Subcutaneous abdominal adipose tissue (tissue), 5 donors: ENCODE data around the gene MLH1.

Experiments
- H3K27ac ChIP-seq: one replicate; pipeline ENCODE4 v1.7.0; 2013; ENCODE audit warnings: low read depth, mild to moderate bottlenecking, inconsistent platforms, low read length, moderate library complexity
- H3K27me3 ChIP-seq, 5 donors: one replicate each; pipeline ENCODE4 v1.7.0; 2013; ENCODE audit warnings: low read length in 5 of 5, inconsistent platforms in 1 of 5; ENCODE audit not compliant: control insufficient read depth in 5 of 5, insufficient read depth in 4 of 5
- H3K36me3 ChIP-seq, 5 donors: one replicate each; pipeline ENCODE4 v1.7.0; 2013; ENCODE audit warnings: low read length in 5 of 5; ENCODE audit not compliant: control insufficient read depth in 5 of 5, insufficient read depth in 5 of 5
- H3K4me1 ChIP-seq, 5 donors: one replicate each; pipeline ENCODE4 v1.7.0; 2013; ENCODE audit warnings: low read length in 5 of 5, mild to moderate bottlenecking in 3 of 5, moderate library complexity in 1 of 5; ENCODE audit not compliant: control insufficient read depth in 5 of 5, insufficient read depth in 5 of 5
- H3K4me3 ChIP-seq, 5 donors: one replicate each; pipeline ENCODE4 v1.7.0; 2013; ENCODE audit warnings: low read length in 5 of 5, low read depth in 1 of 5
- H3K9ac ChIP-seq, 5 donors: one replicate each; pipeline ENCODE4 v1.7.0; 2013; ENCODE audit warnings: low read length in 5 of 5, mild to moderate bottlenecking in 4 of 5, moderate library complexity in 3 of 5
- H3K9me3 ChIP-seq, 5 donors: one replicate each; pipeline ENCODE4 v1.7.0; 2013; ENCODE audit warnings: low read length in 5 of 5; ENCODE audit not compliant: control insufficient read depth in 5 of 5
- donor health status: healthy.
- donor health status: healthy.
- donor health status: healthy.
- donor health status: healthy.
- donor health status: healthy.

The MLH1 gene

DNA sequence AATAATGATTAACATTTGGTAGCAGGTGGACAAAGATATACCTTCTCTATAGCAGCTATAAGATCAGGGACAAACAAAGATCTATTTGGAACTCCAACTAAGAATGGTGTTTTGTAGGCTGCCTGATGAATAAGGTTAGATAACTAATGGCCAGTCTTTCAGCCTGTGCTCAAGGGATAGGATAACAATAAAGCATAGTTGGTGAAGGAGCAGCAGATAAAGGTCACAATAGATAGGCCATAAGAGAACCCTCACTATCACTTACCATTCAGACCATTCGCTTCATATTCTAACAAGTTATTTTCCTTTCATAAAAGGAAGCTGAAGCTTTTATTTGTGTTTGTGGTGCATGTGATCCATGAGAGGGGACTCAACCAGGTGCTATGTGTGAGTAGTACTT, 20.2 kb upstream of the MLH1 start:
- Histone ChIP-seq H3K27me3 (no peaks in the 10 kb centered on the region), H3K27ac (no peak overlapping the region), H3K4me3 (no peak overlapping the region), H3K9ac (no peak overlapping the region), H3K4me1 (peaks cover 0 to 3% (median 0%) of the 10 kb centered on the region in 5 donors), H3K9me3 (no peaks in the 10 kb centered on the region), H3K36me3 (peaks cover 0 to 6% (median 5%) of the 10 kb centered on the region in 5 donors)

DNA sequence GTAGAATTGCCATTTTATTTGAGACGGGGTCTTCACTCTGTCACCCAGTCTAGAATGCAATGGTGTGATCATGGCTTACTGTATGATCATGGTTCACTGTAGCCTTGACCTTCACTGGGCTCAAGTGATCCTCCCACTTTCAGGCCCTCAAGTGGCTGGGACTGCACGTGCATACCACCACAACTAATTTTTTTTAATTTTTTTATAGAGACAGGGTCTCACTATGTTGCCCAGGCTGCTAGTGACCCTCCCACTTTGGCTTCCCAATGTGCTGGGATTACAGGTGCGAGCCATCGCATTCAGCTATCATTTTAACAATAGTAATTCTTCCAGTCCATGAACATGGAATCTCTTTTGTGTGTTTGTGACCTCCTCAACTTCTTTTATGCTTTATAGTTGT, 12.3 kb upstream of the MLH1 start:
- Histone ChIP-seq H3K36me3 (peaks cover 27 to 43% (median 40%) of the 10 kb centered on the region in 5 donors), H3K4me3 (no peak overlapping the region)

DNA sequence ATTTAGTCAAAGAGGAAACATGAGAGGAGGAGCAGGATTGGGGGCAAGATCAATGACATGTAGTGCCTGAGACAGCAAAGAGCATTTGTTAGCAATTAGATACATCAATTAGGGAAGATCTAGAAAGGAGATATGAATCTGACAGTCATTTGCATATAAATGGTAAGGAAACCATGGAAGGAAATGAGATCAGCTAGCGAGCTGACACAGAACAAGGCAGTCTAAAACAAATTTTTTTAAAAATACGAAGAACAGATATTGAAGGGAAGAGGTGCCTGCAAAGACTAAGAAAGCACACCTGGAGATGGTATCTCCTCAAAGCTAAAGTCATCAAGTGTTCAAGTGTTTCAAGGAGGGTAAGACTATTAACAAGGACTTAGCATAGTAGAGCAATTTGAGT, 5.0 kb upstream of the MLH1 start:
- Histone ChIP-seq H3K4me1 (peaks cover 2 to 48% (median 47%) of the 10 kb centered on the region in 5 donors), H3K9me3 (no peaks in the 10 kb centered on the region), H3K27me3 (no peaks in the 10 kb centered on the region), H3K4me3 (no peak overlapping the region), H3K27ac (no peak overlapping the region), H3K36me3 (peaks cover 33 to 47% (median 37%) of the 10 kb centered on the region in 5 donors), H3K9ac (no peak overlapping the region)

More for the DNA sequence above, 12.3 kb upstream of the MLH1 start:
- peaks cover 0 to 5% (median 0%) of the 10 kb centered on the region in 5 donors for H3K9me3 ChIP-seq
- H3K27me3 ChIP-seq = no peaks in the 10 kb centered on the region
- no peak overlapping the region for H3K27ac ChIP-seq
- no peaks in the 10 kb centered on the region for H3K4me1 ChIP-seq
- H3K9ac ChIP-seq = no peak overlapping the region

DNA sequence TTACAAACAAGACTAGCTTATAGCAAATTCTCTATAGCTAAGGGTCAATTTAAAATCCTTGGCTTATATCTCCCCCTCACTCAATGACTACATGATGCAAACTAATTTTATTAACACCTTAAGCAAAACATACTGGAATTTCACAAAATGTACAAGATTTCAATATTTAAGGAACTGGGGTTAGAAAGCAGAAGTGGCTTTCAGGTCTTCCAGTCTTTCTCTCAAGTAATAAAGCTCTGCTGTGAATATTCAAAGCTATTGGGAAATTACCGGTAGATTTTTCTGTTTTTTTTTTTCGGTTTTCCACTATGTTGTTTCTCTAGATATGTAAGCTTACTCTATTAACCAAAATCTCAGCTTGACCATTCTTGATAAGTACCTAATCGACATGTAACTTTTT, 4.3 kb upstream of the MLH1 start:
- H3K4me3 ChIP-seq = peak overlapping the region in 2 of 5 donors; percentile 37 to 42
- no peaks in the 10 kb centered on the region for H3K9me3 ChIP-seq
- peak overlapping the region in 3 of 5 donors; percentile 48 to 55 (median 50) for H3K9ac ChIP-seq
- no peaks in the 10 kb centered on the region for H3K27me3 ChIP-seq
- H3K36me3 ChIP-seq = peaks cover 26 to 41% (median 32%) of the 10 kb centered on the region in 5 donors
- no peak overlapping the region for H3K27ac ChIP-seq
- H3K4me1 ChIP-seq = peaks cover 2 to 51% (median 50%) of the 10 kb centered on the region in 5 donors

DNA sequence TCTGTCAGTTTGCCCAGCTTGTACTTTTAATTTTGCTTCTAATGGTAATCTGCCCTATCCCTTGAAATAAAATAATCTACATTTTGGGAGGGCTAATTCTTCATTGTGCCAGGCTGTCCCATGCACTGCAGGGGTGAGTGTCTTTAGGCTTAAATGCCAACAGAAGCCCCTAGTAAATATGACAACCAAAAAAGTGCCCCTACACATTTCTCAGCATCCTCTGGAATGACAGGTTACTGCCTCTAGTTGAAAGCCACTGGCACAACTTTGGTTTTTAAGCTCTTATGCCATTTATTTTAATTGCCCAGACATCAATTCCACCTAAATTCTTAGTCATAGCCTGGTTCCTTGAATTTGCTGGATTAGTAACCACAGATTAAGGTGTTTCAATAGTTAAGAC, 3.8 kb upstream of the MLH1 start:
- no peak overlapping the region for H3K27ac ChIP-seq
- H3K4me1 ChIP-seq = peaks cover 2 to 56% (median 56%) of the 10 kb centered on the region in 5 donors
- no peaks in the 10 kb centered on the region for H3K9me3 ChIP-seq
- H3K4me3 ChIP-seq = peak overlapping the region in 2 of 5 donors; percentile 37 to 42
- H3K36me3 ChIP-seq = peaks cover 20 to 35% (median 28%) of the 10 kb centered on the region in 5 donors
- H3K27me3 ChIP-seq = no peaks in the 10 kb centered on the region
- peak overlapping the region in 2 of 5 donors; percentile 50 to 55 for H3K9ac ChIP-seq

DNA sequence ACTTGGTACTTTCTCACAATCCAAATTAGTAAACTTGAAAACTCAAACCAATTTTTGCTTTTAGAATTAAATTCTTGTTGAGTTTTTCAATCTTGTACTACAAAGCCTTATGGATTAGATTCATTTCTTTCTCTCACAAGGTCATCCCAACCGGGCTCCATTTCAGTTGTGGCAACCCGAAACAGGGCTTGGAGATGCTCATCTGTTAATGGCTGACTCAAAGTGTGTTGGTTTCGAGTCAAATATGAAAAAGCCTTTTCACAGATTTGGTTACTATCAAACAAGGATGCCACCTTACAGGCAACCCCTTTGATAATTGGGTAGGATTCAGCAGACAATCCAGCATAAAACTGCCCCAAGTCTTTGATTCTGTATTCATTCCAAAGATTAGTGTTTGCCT, 2.2 kb upstream of the MLH1 start:
- Histone ChIP-seq H3K27ac (peak overlapping the region; percentile 98), H3K9me3 (no peaks in the 10 kb centered on the region), H3K27me3 (no peaks in the 10 kb centered on the region), H3K9ac (peak overlapping the region in 2 of 5 donors; percentile 94 to 97), H3K4me1 (peaks cover 2 to 57% (median 57%) of the 10 kb centered on the region in 5 donors), H3K4me3 (peak overlapping the region in 3 of 5 donors; percentile 85 to 91 (median 89)), H3K36me3 (peaks cover 7 to 19% (median 15%) of the 10 kb centered on the region in 5 donors)

DNA sequence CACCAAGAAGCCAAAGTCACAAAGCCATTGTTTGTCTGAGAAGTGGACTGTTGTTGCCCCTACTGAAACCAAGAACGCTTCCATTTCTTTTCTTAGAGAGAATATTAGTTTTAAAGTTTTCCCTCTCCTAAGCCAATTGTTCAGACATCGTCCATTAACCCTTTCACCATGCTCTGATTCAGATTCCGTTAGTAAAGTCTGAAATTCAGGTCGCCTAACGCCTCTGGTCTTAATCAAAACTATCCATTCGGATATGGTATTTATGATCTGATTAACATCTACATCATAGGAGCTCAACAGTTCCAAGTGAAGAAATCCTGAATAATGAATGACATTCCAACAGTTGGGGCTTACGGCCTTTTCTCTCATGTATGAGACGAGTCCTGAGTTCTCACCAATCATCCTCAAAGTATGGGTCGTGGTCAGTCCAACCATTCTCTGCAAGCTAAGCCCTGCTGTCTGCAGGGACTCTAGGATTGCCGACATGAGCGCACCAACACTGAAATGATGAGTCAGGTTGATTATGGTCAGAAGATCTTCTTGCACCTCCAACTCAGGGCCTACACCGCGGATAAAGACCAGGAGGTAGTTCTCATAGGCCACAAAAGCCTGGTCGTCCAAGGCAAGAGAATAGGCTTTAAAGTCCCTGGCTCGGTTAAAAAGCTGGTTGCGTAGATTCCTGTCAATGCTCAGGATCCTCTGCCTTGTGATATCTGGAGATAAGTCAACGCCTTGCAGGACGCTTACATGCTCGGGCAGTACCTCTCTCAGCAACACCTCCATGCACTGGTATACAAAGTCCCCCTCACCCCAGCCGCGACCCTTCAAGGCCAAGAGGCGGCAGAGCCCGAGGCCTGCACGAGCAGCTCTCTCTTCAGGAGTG, 1.2 kb upstream of the MLH1 start:
- Histone ChIP-seq H3K36me3 (peaks cover 9 to 21% (median 15%) of the 10 kb centered on the region in 5 donors), H3K27me3 (no peaks in the 10 kb centered on the region), H3K27ac (peak overlapping the region; percentile 98), H3K9me3 (no peaks in the 10 kb centered on the region), H3K9ac (peak overlapping the region; percentile 86 to 97 (median 94)), H3K4me1 (peaks cover 2 to 57% (median 57%) of the 10 kb centered on the region in 5 donors), H3K4me3 (peak overlapping the region; percentile 84 to 98 (median 89))

DNA sequence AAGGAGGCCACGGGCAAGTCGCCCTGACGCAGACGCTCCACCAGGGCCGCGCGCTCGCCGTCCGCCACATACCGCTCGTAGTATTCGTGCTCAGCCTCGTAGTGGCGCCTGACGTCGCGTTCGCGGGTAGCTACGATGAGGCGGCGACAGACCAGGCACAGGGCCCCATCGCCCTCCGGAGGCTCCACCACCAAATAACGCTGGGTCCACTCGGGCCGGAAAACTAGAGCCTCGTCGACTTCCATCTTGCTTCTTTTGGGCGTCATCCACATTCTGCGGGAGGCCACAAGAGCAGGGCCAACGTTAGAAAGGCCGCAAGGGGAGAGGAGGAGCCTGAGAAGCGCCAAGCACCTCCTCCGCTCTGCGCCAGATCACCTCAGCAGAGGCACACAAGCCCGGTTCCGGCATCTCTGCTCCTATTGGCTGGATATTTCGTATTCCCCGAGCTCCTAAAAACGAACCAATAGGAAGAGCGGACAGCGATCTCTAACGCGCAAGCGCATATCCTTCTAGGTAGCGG, 452 bp upstream of the MLH1 start, which contains the start of gene EPM2AIP1:
TSS of gene EPM2AIP1 (minus strand) at position 326 of the 520 bp plus-strand sequence. CDS start at position 272, 54 bp downstream.
- H3K9ac ChIP-seq = peak within 1 kb of the TSS; percentile 86 to 97 (median 94)
- H3K27ac ChIP-seq = peak within 1 kb of the TSS; percentile 98
- peak within 1 kb of the TSS; percentile 84 to 99 (median 89) for H3K4me3 ChIP-seq
- no peaks in the 10 kb centered on the region for H3K27me3 ChIP-seq
- H3K36me3 ChIP-seq = peaks cover 13 to 20% (median 17%) of the 10 kb centered on the region in 5 donors
- peaks cover 2 to 57% (median 55%) of the 10 kb centered on the region in 5 donors for H3K4me1 ChIP-seq
- H3K9me3 ChIP-seq = no peaks in the 10 kb centered on the region

DNA sequence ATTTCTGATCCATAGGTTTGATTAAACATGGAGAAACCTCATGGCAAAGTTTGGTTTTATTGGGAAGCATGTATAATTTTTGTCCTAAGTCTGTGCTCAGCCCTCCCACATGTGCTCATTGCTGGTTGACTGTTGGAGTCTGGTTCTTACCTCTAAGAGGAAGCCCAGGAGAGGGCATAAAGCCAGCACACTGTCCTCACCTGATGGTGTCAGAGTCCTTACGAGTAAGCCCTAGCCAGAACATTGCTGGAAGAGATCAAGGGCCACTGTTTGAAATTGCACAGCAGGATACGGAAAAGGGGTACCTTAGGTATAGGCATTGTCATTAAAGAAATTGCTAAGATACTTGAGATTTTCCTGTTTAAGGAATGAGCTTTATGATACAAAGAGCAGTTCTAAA, 21.3 kb downstream of the MLH1 start:
- H3K9me3 ChIP-seq = no peaks in the 10 kb centered on the region
- no peak overlapping the region for H3K4me3 ChIP-seq
- H3K36me3 ChIP-seq = peaks cover 50 to 77% (median 60%) of the 10 kb centered on the region in 5 donors
- H3K27ac ChIP-seq = no peak overlapping the region
- no peak overlapping the region for H3K9ac ChIP-seq
- H3K4me1 ChIP-seq = no peaks in the 10 kb centered on the region
- H3K27me3 ChIP-seq = no peaks in the 10 kb centered on the region

DNA sequence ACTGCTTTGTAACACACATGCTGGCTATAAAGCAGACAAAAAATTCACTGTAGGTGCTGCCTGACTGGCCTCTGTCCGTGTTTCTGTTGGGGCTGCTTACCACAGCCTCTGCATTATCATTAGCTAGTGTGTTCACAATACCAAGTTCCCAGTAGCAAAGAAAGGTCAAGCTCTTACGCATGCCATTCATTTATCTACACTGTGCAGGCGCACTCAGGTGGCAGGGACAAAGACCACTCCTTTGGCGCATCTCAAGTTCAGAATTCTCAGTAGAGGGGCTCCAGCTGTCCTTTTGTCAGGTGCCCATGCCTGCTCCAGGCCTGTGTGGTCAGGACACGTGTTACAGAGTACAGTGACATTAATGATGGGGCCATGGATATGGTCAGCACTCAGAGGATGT, 22.3 kb downstream of the MLH1 start:
- no peak overlapping the region for H3K4me3 ChIP-seq
- H3K9me3 ChIP-seq = no peaks in the 10 kb centered on the region
- H3K36me3 ChIP-seq = peaks cover 52 to 86% (median 69%) of the 10 kb centered on the region in 5 donors
- H3K4me1 ChIP-seq = no peaks in the 10 kb centered on the region
- no peak overlapping the region for H3K27ac ChIP-seq
- no peak overlapping the region for H3K9ac ChIP-seq
- H3K27me3 ChIP-seq = no peaks in the 10 kb centered on the region
